Measurements from ENCODE around the gene HLA-A. TPM values are rescaled to one million over a fixed set of nuclear protein-coding genes. Genes with fewer than 3 reads are reported as not detected.
A peak's percentile ranks its signal among the peaks of the same experiment; 100 is the strongest.

HLA-A gene
- total and polyA plus RNA-seq, 11 donors: 263 to 1,581 (median 361) TPM

- peak overlapping the region in 5 of 12 donors; percentile 23 to 73 (median 54) for H3K27ac ChIP-seq
- no peaks in the 10 kb centered on the region for H3K9me3 ChIP-seq
- intact Hi-C loops (cut with DNase I): loop anchor here in 1 of 10 donors (5.0 kb wide), 1 partner anchor 156 kb away; no protein-coding TSS in a partner anchor
- no peaks in the 10 kb centered on the region for H3K27me3 ChIP-seq
- H3K4me1 ChIP-seq: peaks cover 0 to 15% (median 1%) of the 10 kb centered on the region in 12 donors
- 44 to 61% (median 54%) methylated on average over 3 of the region's 3 CpGs for WGBS, 4 donors
- TF ChIP-seq POLR2A (IDR thresholded peaks at IDR 0.05) (no peak), CTCF (IDR thresholded peaks at IDR 0.05) (no peak)
- no peak overlapping the region for H3K4me3 ChIP-seq
- ATAC-seq: peak; percentile 68 to 85 (median 76)
- H3K36me3 ChIP-seq: peaks cover 0 to 16% (median 5%) of the 10 kb centered on the region in 9 donors
- peak in 3 of 5 donors; percentile 65 to 74 (median 71) for DNase-seq
These were observed 10.7 kb downstream of the HLA-A start for GRCh38 chr6:29953001-29953441.

GRCh38 chr6:29953686-29954085 lies 11.4 kb downstream of the HLA-A start:
- Histone ChIP-seq H3K9me3 (no peaks in the 10 kb centered on the region), H3K27ac (peak overlapping the region in 6 of 12 donors; percentile 23 to 73 (median 48)), H3K4me1 (peaks cover 0 to 15% (median 2%) of the 10 kb centered on the region in 12 donors), H3K27me3 (no peaks in the 10 kb centered on the region), H3K36me3 (peaks cover 0 to 10% (median 0%) of the 10 kb centered on the region in 9 donors), H3K4me3 (no peak overlapping the region)
- no peak for ATAC-seq
- WGBS, 4 donors: 7 to 89% (median 52%) methylated on average over 1 to 2 of the region's 2 CpGs
- TF ChIP-seq CTCF (IDR thresholded peaks at IDR 0.05) (no peak), POLR2A (IDR thresholded peaks at IDR 0.05) (no peak)
- DNase-seq: no peak
- intact Hi-C loops (cut with DNase I): loop anchor here in 1 of 10 donors (5.0 kb wide), 1 partner anchor 156 kb away; no protein-coding TSS in a partner anchor

GRCh38 chr6:29954272-29954671 lies 11.9 kb downstream of the HLA-A start:
- Histone ChIP-seq H3K36me3 (peaks cover 0 to 8% (median 0%) of the 10 kb centered on the region in 9 donors), H3K27ac (no peak overlapping the region), H3K9me3 (no peaks in the 10 kb centered on the region), H3K27me3 (no peaks in the 10 kb centered on the region), H3K4me1 (peaks cover 0 to 15% (median 3%) of the 10 kb centered on the region in 12 donors), H3K4me3 (no peak overlapping the region)
- no peak for TF ChIP-seq CTCF (IDR thresholded peaks at IDR 0.05)
- no peak for TF ChIP-seq POLR2A (IDR thresholded peaks at IDR 0.05)
- DNase-seq: no peak
- 0 to 90% (median 39%) methylated on average over 1 of the region's 1 CpG for WGBS, 4 donors
- intact Hi-C loops (cut with DNase I): loop anchor here in 1 of 10 donors (5.0 kb wide), 1 partner anchor 157 kb away; no protein-coding TSS in a partner anchor
- ATAC-seq: no peak

GRCh38 chr6:29955783-29956182 lies 13.5 kb downstream of the HLA-A start:
- 45 to 72% (median 60%) methylated on average over 9 of the region's 9 CpGs for WGBS, 4 donors
- Histone ChIP-seq H3K4me3 (no peak overlapping the region), H3K36me3 (no peaks in the 10 kb centered on the region), H3K27me3 (no peaks in the 10 kb centered on the region), H3K9me3 (no peaks in the 10 kb centered on the region), H3K27ac (peak overlapping the region in 1 of 12 donors; percentile 52), H3K4me1 (peaks cover 0 to 20% (median 5%) of the 10 kb centered on the region in 12 donors)
- ATAC-seq (peak; percentile 47 to 75 (median 58)), DNase-seq (peak in 1 of 5 donors; percentile 68)
- intact Hi-C loops (cut with DNase I): no loop called here
- TF ChIP-seq CTCF (IDR thresholded peaks at IDR 0.05) (no peak), POLR2A (IDR thresholded peaks at IDR 0.05) (no peak)

All from heart left ventricle (tissue), 16 donors.